ENCODE results near the gene PSMB5. TPM values are rescaled to one million over a fixed set of nuclear protein-coding genes. Genes with fewer than 3 reads are reported as not detected.

PSMB5 gene
- polyA plus RNA-seq, 2 donors = 35.1 to 136 TPM

GRCh38 chr14:23045419-23046357 is 11.0 kb upstream of the PSMB5 start:
- H3K27me3 ChIP-seq (ENCODE audit: control insufficient read depth in 1 of 2, insufficient read depth in 2 of 2, low read length in 2 of 2) = no peaks in the 10 kb centered on the region
- H3K4me3 ChIP-seq (ENCODE audit: low read depth in 1 of 2, low read length in 2 of 2) = no peak overlapping the region
- no peaks in the 10 kb centered on the region for H3K4me1 ChIP-seq (ENCODE audit: control insufficient read depth in 2 of 2, insufficient read depth in 2 of 2, low read length in 1 of 2)
- no peak overlapping the region for H3K27ac ChIP-seq (ENCODE audit: low read depth in 2 of 2, low read length in 1 of 2)
- no peaks in the 10 kb centered on the region for H3K9me3 ChIP-seq (ENCODE audit: control insufficient read depth in 2 of 2, insufficient read depth in 1 of 2, low read depth in 1 of 2, low read length in 1 of 2)
- 82 to 85% methylated on average over 13 of the region's 13 CpGs for WGBS, 2 donors
- H3K36me3 ChIP-seq (ENCODE audit: control insufficient read depth in 2 of 2, insufficient read depth in 2 of 2, low read length in 1 of 2) = no peaks in the 10 kb centered on the region

- H3K9me3 ChIP-seq (ENCODE audit: control insufficient read depth in 2 of 2, insufficient read depth in 1 of 2, low read depth in 1 of 2, low read length in 1 of 2) = no peaks in the 10 kb centered on the region
- 82 to 87% methylated on average over 8 of the region's 8 CpGs for WGBS, 2 donors
- no peak overlapping the region for H3K4me3 ChIP-seq (ENCODE audit: low read depth in 1 of 2, low read length in 2 of 2)
- no peaks in the 10 kb centered on the region for H3K36me3 ChIP-seq (ENCODE audit: control insufficient read depth in 2 of 2, insufficient read depth in 2 of 2, low read length in 1 of 2)
- H3K4me1 ChIP-seq (ENCODE audit: control insufficient read depth in 2 of 2, insufficient read depth in 2 of 2, low read length in 1 of 2) = no peaks in the 10 kb centered on the region
- no peaks in the 10 kb centered on the region for H3K27me3 ChIP-seq (ENCODE audit: control insufficient read depth in 1 of 2, insufficient read depth in 2 of 2, low read length in 2 of 2)
- no peak overlapping the region for H3K27ac ChIP-seq (ENCODE audit: low read depth in 2 of 2, low read length in 1 of 2)
Measured at GRCh38 chr14:23044840-23045239, 10.1 kb upstream of the PSMB5 start.

- Histone ChIP-seq H3K4me3 (ENCODE audit: low read depth in 1 of 2, low read length in 2 of 2) (no peak overlapping the region), H3K9me3 (ENCODE audit: control insufficient read depth in 2 of 2, insufficient read depth in 1 of 2, low read depth in 1 of 2, low read length in 1 of 2) (no peaks in the 10 kb centered on the region), H3K27me3 (ENCODE audit: control insufficient read depth in 1 of 2, insufficient read depth in 2 of 2, low read length in 2 of 2) (no peaks in the 10 kb centered on the region), H3K27ac (ENCODE audit: low read depth in 2 of 2, low read length in 1 of 2) (no peak overlapping the region), H3K4me1 (ENCODE audit: control insufficient read depth in 2 of 2, insufficient read depth in 2 of 2, low read length in 1 of 2) (no peaks in the 10 kb centered on the region), H3K36me3 (ENCODE audit: control insufficient read depth in 2 of 2, insufficient read depth in 2 of 2, low read length in 1 of 2) (no peaks in the 10 kb centered on the region)
- 88 to 90% methylated on average over 3 of the region's 3 CpGs for WGBS, 2 donors
Measured at GRCh38 chr14:23043754-23044153, 9.1 kb upstream of the PSMB5 start.

GRCh38 chr14:23043145-23043544 is 8.4 kb upstream of the PSMB5 start:
- Histone ChIP-seq H3K27me3 (ENCODE audit: control insufficient read depth in 1 of 2, insufficient read depth in 2 of 2, low read length in 2 of 2) (no peaks in the 10 kb centered on the region), H3K27ac (ENCODE audit: low read depth in 2 of 2, low read length in 1 of 2) (no peak overlapping the region), H3K36me3 (ENCODE audit: control insufficient read depth in 2 of 2, insufficient read depth in 2 of 2, low read length in 1 of 2) (no peaks in the 10 kb centered on the region), H3K9me3 (ENCODE audit: control insufficient read depth in 2 of 2, insufficient read depth in 1 of 2, low read depth in 1 of 2, low read length in 1 of 2) (no peaks in the 10 kb centered on the region), H3K4me3 (ENCODE audit: low read depth in 1 of 2, low read length in 2 of 2) (no peak overlapping the region), H3K4me1 (ENCODE audit: control insufficient read depth in 2 of 2, insufficient read depth in 2 of 2, low read length in 1 of 2) (no peaks in the 10 kb centered on the region)
- WGBS, 2 donors = 83 to 84% methylated on average over 6 of the region's 6 CpGs

- Histone ChIP-seq H3K9me3 (ENCODE audit: control insufficient read depth in 2 of 2, insufficient read depth in 1 of 2, low read depth in 1 of 2, low read length in 1 of 2) (no peaks in the 10 kb centered on the region), H3K4me3 (ENCODE audit: low read depth in 1 of 2, low read length in 2 of 2) (no peak within 1 kb of the TSS), H3K36me3 (ENCODE audit: control insufficient read depth in 2 of 2, insufficient read depth in 2 of 2, low read length in 1 of 2) (no peaks in the 10 kb centered on the region), H3K27me3 (ENCODE audit: control insufficient read depth in 1 of 2, insufficient read depth in 2 of 2, low read length in 2 of 2) (no peaks in the 10 kb centered on the region), H3K27ac (ENCODE audit: low read depth in 2 of 2, low read length in 1 of 2) (no peak within 1 kb of the TSS), H3K4me1 (ENCODE audit: control insufficient read depth in 2 of 2, insufficient read depth in 2 of 2, low read length in 1 of 2) (no peaks in the 10 kb centered on the region)
- WGBS, 2 donors = 94% methylated on average over 36 of the region's 36 CpGs
Measured at GRCh38 chr14:23042162-23042965, 7.7 kb upstream of the PSMB5 start, which contains the start of gene PSMB11. Gene PSMB11 (plus strand): TSS chr14:23042212. CDS start chr14:23042226, 14 bp downstream.

- no peaks in the 10 kb centered on the region for H3K36me3 ChIP-seq (ENCODE audit: control insufficient read depth in 2 of 2, insufficient read depth in 2 of 2, low read length in 1 of 2)
- H3K4me3 ChIP-seq (ENCODE audit: low read depth in 1 of 2, low read length in 2 of 2) = no peak overlapping the region
- H3K27ac ChIP-seq (ENCODE audit: low read depth in 2 of 2, low read length in 1 of 2) = no peak overlapping the region
- H3K27me3 ChIP-seq (ENCODE audit: control insufficient read depth in 1 of 2, insufficient read depth in 2 of 2, low read length in 2 of 2) = no peaks in the 10 kb centered on the region
- no peaks in the 10 kb centered on the region for H3K9me3 ChIP-seq (ENCODE audit: control insufficient read depth in 2 of 2, insufficient read depth in 1 of 2, low read depth in 1 of 2, low read length in 1 of 2)
- WGBS, 2 donors = 82 to 87% methylated on average over 8 of the region's 8 CpGs
- no peaks in the 10 kb centered on the region for H3K4me1 ChIP-seq (ENCODE audit: control insufficient read depth in 2 of 2, insufficient read depth in 2 of 2, low read length in 1 of 2)
Measured at GRCh38 chr14:23041729-23042128, 7.0 kb upstream of the PSMB5 start.

GRCh38 chr14:23040100-23040499 is 5.4 kb upstream of the PSMB5 start:
- no peaks in the 10 kb centered on the region for H3K27me3 ChIP-seq (ENCODE audit: control insufficient read depth in 1 of 2, insufficient read depth in 2 of 2, low read length in 2 of 2)
- H3K9me3 ChIP-seq (ENCODE audit: control insufficient read depth in 2 of 2, insufficient read depth in 1 of 2, low read depth in 1 of 2, low read length in 1 of 2) = no peaks in the 10 kb centered on the region
- H3K36me3 ChIP-seq (ENCODE audit: control insufficient read depth in 2 of 2, insufficient read depth in 2 of 2, low read length in 1 of 2) = no peaks in the 10 kb centered on the region
- no peak overlapping the region for H3K27ac ChIP-seq (ENCODE audit: low read depth in 2 of 2, low read length in 1 of 2)
- 85 to 87% methylated on average over 4 of the region's 4 CpGs for WGBS, 2 donors
- no peak overlapping the region for H3K4me3 ChIP-seq (ENCODE audit: low read depth in 1 of 2, low read length in 2 of 2)
- H3K4me1 ChIP-seq (ENCODE audit: control insufficient read depth in 2 of 2, insufficient read depth in 2 of 2, low read length in 1 of 2) = no peaks in the 10 kb centered on the region

- H3K27ac ChIP-seq (ENCODE audit: low read depth in 2 of 2, low read length in 1 of 2) = peak overlapping the region; percentile 92 to 93
- WGBS, 2 donors = 69 to 71% methylated on average over 14 of the region's 14 CpGs
- peaks cover 0 to 8% of the 10 kb centered on the region in 2 donors for H3K4me1 ChIP-seq (ENCODE audit: control insufficient read depth in 2 of 2, insufficient read depth in 2 of 2, low read length in 1 of 2)
- H3K27me3 ChIP-seq (ENCODE audit: control insufficient read depth in 1 of 2, insufficient read depth in 2 of 2, low read length in 2 of 2) = no peaks in the 10 kb centered on the region
- peaks cover 0 to 11% of the 10 kb centered on the region in 2 donors for H3K36me3 ChIP-seq (ENCODE audit: control insufficient read depth in 2 of 2, insufficient read depth in 2 of 2, low read length in 1 of 2)
- H3K9me3 ChIP-seq (ENCODE audit: control insufficient read depth in 2 of 2, insufficient read depth in 1 of 2, low read depth in 1 of 2, low read length in 1 of 2) = no peaks in the 10 kb centered on the region
- H3K4me3 ChIP-seq (ENCODE audit: low read depth in 1 of 2, low read length in 2 of 2) = peak overlapping the region in 1 of 2 donors; percentile 92
Measured at GRCh38 chr14:23035303-23036144, 824 bp upstream of the PSMB5 start.
